SK-N-MC (cell line): Measurements from ENCODE around the gene RFC3.

Experiments used
- DNase-seq: peaks from one replicate; pipeline ENCODE4 v3.0.0-alpha.2; 2011; ENCODE audit warnings: low read depth, low spot score
- H3K27ac ChIP-seq: fragments of 200-600 bp; sonication (generic); 2 replicates; pipeline ENCODE4 v1.5.1; 2016; ENCODE audit warnings: mixed run types
- H3K36me3 ChIP-seq: fragments of 200-600 bp; sonication (generic); 2 replicates; pipeline ENCODE4 v1.6.1; 2017; ENCODE audit warnings: antibody characterized with exemption, low read length, mixed read lengths; ENCODE audit not compliant: insufficient read depth
- H3K4me3 ChIP-seq: fragments of 200-600 bp; sonication (generic); 2 replicates; pipeline ENCODE4 v1.5.1; 2016
- H3K9ac ChIP-seq: fragments of 200-600 bp; sonication (generic); 2 replicates; pipeline ENCODE4 v1.8.0; 2017; ENCODE audit warnings: mixed run types, mixed read lengths; ENCODE audit not compliant: insufficient read length
- H3K9me3 ChIP-seq: fragments of 200-600 bp; sonication (generic); 2 replicates; pipeline ENCODE4 v1.6.1; 2017; ENCODE audit warnings: low read depth, mild to moderate bottlenecking, antibody characterized with exemption, low read length, moderate library complexity, mixed read lengths
- EZH2 ChIP-seq: fragments of 200-600 bp; sonication (generic); IDR thresholded peaks from one replicate; pipeline ENCODE4 v1.6.1; 2017; ENCODE audit warnings: antibody characterized with exemption
- FOXP2 ChIP-seq: optimal IDR thresholded peaks from 2 replicates; pipeline ENCODE3; 2011; ENCODE audit warnings: mild to moderate bottlenecking, moderate library complexity; ENCODE audit not compliant: insufficient read depth; ENCODE audit errors: extremely low read length, control extremely low read depth
- POLR2AphosphoS5 ChIP-seq: IDR thresholded peaks from 2 replicates; pipeline ENCODE4 v1.6.1; 2012; ENCODE audit warnings: mild to moderate bottlenecking, low read depth, low read length, borderline replicate concordance

The RFC3 gene

GRCh38 chr13:33870046-33870668 lies 52.2 kb downstream of the RFC3 start:
- no peak for DNase-seq
- Histone ChIP-seq H3K27ac (no peak overlapping the region), H3K9ac (no peak overlapping the region), H3K9me3 (no peaks in the 10 kb centered on the region), H3K4me3 (no peak overlapping the region), H3K36me3 (no peaks in the 10 kb centered on the region)
- TF ChIP-seq POLR2AphosphoS5 (no peak), EZH2 (no peak), FOXP2 (no peak)

GRCh38 chr13:33871207-33872004 lies 53.5 kb downstream of the RFC3 start:
- Histone ChIP-seq H3K9ac (no peak overlapping the region), H3K27ac (no peak overlapping the region), H3K9me3 (no peaks in the 10 kb centered on the region), H3K36me3 (no peaks in the 10 kb centered on the region), H3K4me3 (no peak overlapping the region)
- no peak for DNase-seq
- TF ChIP-seq POLR2AphosphoS5, result no peak
- TF ChIP-seq EZH2, result no peak
- no peak for TF ChIP-seq FOXP2

- Histone ChIP-seq H3K9ac (no peak overlapping the region), H3K9me3 (no peaks in the 10 kb centered on the region), H3K36me3 (no peaks in the 10 kb centered on the region), H3K27ac (no peak overlapping the region), H3K4me3 (no peak overlapping the region)
- no peak for DNase-seq
- TF ChIP-seq POLR2AphosphoS5 (no peak), EZH2 (no peak), FOXP2 (no peak)
Observed at GRCh38 chr13:33872005-33872351, 54.0 kb downstream of the RFC3 start.

- TF ChIP-seq POLR2AphosphoS5 (no peak), FOXP2 (no peak)
- Histone ChIP-seq H3K27ac (no peak overlapping the region), H3K9ac (no peak overlapping the region), H3K4me3 (no peak overlapping the region), H3K9me3 (no peaks in the 10 kb centered on the region), H3K36me3 (no peaks in the 10 kb centered on the region)
- DNase-seq, result no peak
Observed at GRCh38 chr13:33873251-33873908, 55.4 kb downstream of the RFC3 start.

- Histone ChIP-seq H3K27ac (no peak overlapping the region), H3K36me3 (no peaks in the 10 kb centered on the region; the same call in 1 of the 2 replicates), H3K9me3 (no peaks in the 10 kb centered on the region), H3K9ac (no peak overlapping the region), H3K4me3 (no peak overlapping the region)
- no peak for TF ChIP-seq POLR2AphosphoS5
- no peak for TF ChIP-seq FOXP2
- no peak for TF ChIP-seq EZH2
- DNase-seq, result no peak
Observed at GRCh38 chr13:33874871-33875270, 56.9 kb downstream of the RFC3 start.

- Histone ChIP-seq H3K9ac (no peak overlapping the region), H3K4me3 (no peak overlapping the region), H3K9me3 (no peaks in the 10 kb centered on the region), H3K36me3 (no peaks in the 10 kb centered on the region; the same call in 1 of the 2 replicates), H3K27ac (no peak overlapping the region)
- TF ChIP-seq EZH2, result no peak
- TF ChIP-seq FOXP2, result no peak
- TF ChIP-seq POLR2AphosphoS5, result no peak
- no peak for DNase-seq
Observed at GRCh38 chr13:33875618-33876401, 57.9 kb downstream of the RFC3 start.

GRCh38 chr13:33876716-33877394 lies 58.9 kb downstream of the RFC3 start:
- Histone ChIP-seq H3K9me3 (no peaks in the 10 kb centered on the region), H3K4me3 (no peak overlapping the region), H3K9ac (no peak overlapping the region), H3K27ac (no peak overlapping the region), H3K36me3 (no peaks in the 10 kb centered on the region; the same call in 1 of the 2 replicates)
- no peak for DNase-seq
- TF ChIP-seq EZH2 (no peak), FOXP2 (no peak), POLR2AphosphoS5 (no peak)

GRCh38 chr13:33879118-33879517 lies 61.2 kb downstream of the RFC3 start:
- Histone ChIP-seq H3K9me3 (no peaks in the 10 kb centered on the region), H3K27ac (no peak overlapping the region), H3K9ac (no peak overlapping the region), H3K36me3 (no peaks in the 10 kb centered on the region; the same call in 1 of the 2 replicates), H3K4me3 (no peak overlapping the region)
- TF ChIP-seq FOXP2, result no peak
- no peak for TF ChIP-seq EZH2
- no peak for TF ChIP-seq POLR2AphosphoS5
- DNase-seq, result no peak

- no peak overlapping the region for H3K27ac ChIP-seq
- TF ChIP-seq FOXP2 (no peak), EZH2 (no peak), POLR2AphosphoS5 (no peak)
- no peaks in the 10 kb centered on the region; the same call in 1 of the 2 replicates for H3K36me3 ChIP-seq
- no peak overlapping the region for H3K9ac ChIP-seq
- no peak overlapping the region for H3K4me3 ChIP-seq
- DNase-seq, result no peak
- H3K9me3 ChIP-seq, result no peaks in the 10 kb centered on the region
Observed at GRCh38 chr13:33882804-33883203, 64.9 kb downstream of the RFC3 start.
